ENCODE data around the gene FAM3D.
"Not testable (repeated sequence)": the region's sequence is repeated elsewhere in the genome, so short reads cannot be mapped to it uniquely, and the experiment has no call there.

DNA sequence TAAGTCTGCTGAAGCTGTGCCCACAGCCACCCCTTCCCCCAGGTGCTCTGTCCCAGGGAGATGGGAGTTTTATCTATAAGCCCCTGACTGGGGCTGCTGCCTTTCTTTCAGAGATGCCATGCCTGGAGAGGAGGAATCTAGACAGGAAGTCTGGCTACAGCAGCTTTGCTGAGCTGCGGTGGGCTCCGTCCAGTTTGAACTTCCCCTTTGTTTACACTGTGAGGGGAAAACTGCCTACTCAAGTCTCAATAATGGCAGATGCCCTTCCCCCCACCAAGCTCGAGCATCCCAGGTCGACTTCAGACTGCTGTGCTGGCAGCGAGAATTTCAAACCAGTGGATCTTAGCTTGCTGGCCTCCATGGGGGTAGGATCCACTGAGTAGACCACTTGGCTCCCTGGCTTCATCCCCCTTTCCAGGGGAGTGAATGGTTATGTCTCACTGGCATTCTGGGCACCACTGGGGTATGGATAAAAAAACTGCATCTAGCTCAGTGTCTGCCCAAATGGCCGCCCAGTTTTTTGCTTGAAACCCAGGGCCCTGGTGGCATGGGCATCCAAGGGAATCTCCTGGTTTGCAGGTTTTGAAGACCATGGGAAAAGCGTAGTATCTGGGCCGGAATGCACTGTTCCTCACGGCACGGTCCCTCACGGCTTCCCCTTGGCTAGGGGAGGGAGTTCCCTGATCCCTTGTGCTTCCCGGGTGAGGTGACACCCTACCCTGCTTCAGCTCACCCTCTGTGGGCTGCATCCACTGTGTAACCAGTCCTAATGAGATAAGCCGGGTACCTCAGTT is 11.8 kb upstream of the FAM3D start:
- TF ChIP-seq, protein P1, sequence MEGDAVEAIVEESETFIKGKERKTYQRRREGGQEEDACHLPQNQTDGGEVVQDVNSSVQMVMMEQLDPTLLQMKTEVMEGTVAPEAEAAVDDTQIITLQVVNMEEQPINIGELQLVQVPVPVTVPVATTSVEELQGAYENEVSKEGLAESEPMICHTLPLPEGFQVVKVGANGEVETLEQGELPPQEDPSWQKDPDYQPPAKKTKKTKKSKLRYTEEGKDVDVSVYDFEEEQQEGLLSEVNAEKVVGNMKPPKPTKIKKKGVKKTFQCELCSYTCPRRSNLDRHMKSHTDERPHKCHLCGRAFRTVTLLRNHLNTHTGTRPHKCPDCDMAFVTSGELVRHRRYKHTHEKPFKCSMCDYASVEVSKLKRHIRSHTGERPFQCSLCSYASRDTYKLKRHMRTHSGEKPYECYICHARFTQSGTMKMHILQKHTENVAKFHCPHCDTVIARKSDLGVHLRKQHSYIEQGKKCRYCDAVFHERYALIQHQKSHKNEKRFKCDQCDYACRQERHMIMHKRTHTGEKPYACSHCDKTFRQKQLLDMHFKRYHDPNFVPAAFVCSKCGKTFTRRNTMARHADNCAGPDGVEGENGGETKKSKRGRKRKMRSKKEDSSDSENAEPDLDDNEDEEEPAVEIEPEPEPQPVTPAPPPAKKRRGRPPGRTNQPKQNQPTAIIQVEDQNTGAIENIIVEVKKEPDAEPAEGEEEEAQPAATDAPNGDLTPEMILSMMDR (IDR thresholded peaks at IDR 0.05): not testable (repeated sequence)
- not testable (repeated sequence) for TF ChIP-seq POLR2A (IDR thresholded peaks at IDR 0.05)

Measured in testis (tissue), 2 donors.